Melanocyte of skin (primary cell): Measurements from ENCODE around the gene TDRD6. TPM values are rescaled to one million over a fixed set of nuclear protein-coding genes. Genes with fewer than 3 reads are reported as not detected.

Experiments
- total RNA-seq, 2 donors: library from RNA; depleted of rRNA; stranded (reverse); fragments of >200 nt; gene quantifications; 2 replicates each; pipeline ENCODE4 v1.2.3, GENCODE V29; 2012

TDRD6 gene, protein sequence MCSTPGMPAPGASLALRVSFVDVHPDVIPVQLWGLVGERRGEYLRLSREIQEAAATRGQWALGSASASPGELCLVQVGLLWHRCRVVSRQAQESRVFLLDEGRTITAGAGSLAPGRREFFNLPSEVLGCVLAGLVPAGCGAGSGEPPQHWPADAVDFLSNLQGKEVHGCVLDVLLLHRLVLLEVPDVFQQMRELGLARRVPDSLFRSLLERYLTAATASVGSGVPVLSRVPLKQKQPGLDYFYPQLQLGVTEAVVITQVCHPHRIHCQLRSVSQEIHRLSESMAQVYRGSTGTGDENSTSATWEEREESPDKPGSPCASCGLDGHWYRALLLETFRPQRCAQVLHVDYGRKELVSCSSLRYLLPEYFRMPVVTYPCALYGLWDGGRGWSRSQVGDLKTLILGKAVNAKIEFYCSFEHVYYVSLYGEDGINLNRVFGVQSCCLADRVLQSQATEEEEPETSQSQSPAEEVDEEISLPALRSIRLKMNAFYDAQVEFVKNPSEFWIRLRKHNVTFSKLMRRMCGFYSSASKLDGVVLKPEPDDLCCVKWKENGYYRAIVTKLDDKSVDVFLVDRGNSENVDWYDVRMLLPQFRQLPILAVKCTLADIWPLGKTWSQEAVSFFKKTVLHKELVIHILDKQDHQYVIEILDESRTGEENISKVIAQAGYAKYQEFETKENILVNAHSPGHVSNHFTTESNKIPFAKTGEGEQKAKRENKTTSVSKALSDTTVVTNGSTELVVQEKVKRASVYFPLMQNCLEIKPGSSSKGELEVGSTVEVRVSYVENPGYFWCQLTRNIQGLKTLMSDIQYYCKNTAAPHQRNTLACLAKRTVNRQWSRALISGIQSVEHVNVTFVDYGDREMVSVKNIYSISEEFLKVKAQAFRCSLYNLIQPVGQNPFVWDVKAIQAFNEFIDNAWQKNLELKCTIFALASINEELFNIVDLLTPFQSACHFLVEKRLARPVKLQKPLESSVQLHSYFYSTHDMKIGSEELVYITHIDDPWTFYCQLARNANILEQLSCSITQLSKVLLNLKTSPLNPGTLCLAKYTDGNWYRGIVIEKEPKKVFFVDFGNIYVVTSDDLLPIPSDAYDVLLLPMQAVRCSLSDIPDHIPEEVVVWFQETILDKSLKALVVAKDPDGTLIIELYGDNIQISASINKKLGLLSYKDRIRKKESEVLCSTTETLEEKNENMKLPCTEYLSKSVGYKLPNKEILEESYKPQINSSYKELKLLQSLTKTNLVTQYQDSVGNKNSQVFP (N-terminal part only)
- total RNA-seq = under 1 TPM; under 0.01 to 0.34 TPM

DNA sequence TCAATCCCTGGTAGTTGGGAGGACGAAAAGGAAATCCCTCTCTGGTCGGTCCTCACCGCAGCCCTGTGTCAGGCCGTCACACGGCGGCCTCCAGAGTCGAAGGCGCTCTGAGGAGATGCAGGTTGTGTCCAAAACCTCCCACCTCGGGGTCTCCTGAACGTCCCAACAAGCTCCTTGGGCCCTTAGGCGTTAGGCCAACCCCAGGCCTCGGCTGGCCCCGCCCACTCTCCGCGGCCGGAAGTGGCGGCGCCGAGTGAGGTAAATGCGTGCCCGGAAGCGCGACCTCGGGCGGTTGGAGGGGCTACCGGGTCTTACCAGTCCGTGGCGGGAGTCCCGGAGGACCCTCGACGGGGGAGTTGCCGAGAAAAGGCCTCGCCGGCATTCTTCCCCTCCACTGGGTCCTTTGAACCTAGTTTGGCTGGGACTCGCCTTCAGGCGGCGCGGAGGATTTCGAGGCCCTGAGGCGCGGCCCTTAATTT lies at the start of gene TDRD6:
Gene TDRD6 (plus strand): TSS at position 267 of the 479 bp plus-strand sequence. CDS start 244 bp downstream, outside the sequence.

DNA sequence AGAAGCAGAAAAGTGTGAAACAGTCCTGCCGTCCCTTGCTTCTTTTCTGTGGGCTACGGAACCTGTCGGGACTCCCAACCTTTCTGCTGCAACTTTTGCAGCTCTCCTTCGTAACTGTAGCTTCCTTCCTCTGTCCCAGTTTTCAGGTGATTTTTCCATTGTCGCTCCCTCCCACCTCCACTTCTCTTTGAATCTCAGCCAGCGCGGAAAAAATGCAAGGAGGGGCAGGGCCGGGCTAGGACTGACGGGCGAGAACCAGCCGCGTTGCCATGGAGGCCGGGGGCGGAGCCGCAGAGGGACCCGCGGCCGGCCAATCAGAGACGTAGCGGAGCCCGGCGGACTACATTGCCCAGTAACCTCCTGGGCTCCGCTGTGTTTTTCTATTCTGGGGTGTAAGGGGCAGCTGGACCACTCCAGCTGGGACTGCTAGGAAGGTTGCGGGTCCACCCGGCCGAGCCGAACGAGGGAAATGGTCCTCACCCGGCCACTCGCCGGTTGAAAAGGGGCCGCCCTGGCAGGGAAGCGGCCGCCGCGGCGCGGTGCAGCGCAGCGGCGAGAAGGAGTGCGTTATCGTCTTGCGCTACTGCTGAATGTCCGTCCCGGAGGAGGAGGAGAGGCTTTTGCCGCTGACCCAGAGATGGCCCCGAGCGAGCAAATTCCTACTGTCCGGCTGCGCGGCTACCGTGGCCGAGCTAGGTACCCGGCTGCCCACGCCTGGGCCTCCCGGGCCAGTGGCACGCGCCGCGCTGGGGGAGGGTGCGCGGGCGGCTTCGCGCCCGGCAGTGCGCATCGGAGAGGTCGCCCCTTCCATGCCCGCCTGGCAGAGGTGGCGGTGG lies 34.9 kb upstream of the TDRD6 start, which contains the start of the genes CYP39A1 and SLC25A27:
Gene CYP39A1 (minus strand): TSS at position 216 of the 836 bp plus-strand sequence. CDS start 236 bp downstream, outside the sequence.
Gene SLC25A27 (plus strand): TSS at position 373 of the 836 bp plus-strand sequence. CDS start 218 bp downstream, at position 591.

DNA sequence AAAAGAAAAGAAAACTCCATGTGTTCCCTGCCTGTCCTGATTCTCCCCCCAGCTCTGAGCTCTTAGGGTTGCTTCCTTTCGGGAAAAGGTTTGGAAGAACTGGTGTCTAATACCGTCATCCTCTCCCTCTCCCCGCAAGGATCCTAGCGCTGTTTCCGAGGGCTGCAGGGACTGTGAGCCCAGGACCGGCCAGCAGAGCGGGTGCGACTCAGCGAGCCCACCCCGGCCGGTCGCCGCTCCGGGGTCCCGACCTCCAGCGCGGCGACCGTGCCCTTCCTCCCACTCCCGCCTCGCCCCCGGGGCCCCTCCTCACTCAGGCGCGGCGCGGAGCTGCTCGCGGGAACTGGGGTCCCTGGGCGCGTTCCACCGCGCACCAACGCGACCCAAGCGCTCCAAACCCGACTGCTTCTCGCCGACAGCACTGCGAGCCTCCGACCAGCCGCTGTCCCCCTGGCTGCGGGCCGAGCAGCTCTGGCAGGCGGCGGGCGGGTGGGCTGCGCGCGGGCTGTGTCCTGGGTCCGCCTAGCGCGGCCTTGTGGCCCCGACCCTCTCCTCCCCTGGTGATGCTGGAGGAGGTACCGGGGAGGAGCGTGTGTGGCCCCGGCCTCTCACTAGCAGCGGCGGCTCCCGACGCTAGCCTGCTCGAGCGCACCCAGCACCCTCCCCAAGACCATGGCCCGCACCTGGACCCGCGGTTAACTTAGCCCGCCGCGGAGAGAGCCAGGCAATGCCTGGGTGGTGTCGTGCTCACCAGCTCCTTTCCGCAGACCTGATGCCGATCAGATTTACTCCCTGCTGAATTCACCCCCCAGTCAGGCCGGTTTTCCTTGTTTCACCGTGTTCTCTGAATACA lies 47.4 kb downstream of the TDRD6 start, which contains the start of gene PLA2G7:
Gene PLA2G7 (minus strand): TSS at position 509 of the 853 bp plus-strand sequence. CDS start 12,484 bp downstream, outside the sequence.

DNA sequence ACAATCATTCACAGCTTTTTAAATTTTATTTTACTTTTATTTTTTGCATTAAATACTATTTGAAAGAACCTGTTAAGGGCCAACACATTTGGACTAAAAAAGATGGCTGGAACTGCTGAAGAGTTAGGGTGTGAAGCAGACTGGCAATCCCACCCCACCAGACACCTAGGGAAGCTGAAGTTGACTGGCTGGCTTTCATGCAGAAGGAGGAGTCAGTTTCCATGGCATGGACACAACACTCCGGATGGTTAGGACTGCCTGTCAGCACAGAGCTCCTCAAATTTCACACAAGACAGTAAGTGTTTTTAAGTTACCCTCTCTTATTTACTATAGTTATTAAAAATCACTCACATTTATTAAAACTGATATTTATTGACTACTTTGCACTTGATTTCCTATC lies 59.0 kb downstream of the TDRD6 start, which contains the start of gene ANKRD66:
Gene ANKRD66 (plus strand): TSS at position 238 of the 400 bp plus-strand sequence. CDS start 5,016 bp downstream, outside the sequence.

Other genes with a start within 250 kb of the TDRD6 start
- under 1 TPM in 1 of 2 donors, not detected in 1; 0.33 TPM for gene RCAN2, start 196.4 kb upstream of the TDRD6 start, total RNA-seq
- gene CYP39A1, start 35.1 kb upstream of the TDRD6 start, total RNA-seq = 1 to 10 TPM; 3.4 to 7.0 TPM
- gene SLC25A27, start 34.9 kb upstream of the TDRD6 start, total RNA-seq = 10 to 100 TPM in 1 of 2 donors, 1 to 10 TPM in 1; 3.0 to 11.7 TPM
- under 1 TPM in 1 of 2 donors, not detected in 1; under 0.01 TPM for gene PLA2G7, start 47.5 kb downstream of the TDRD6 start, total RNA-seq
- gene ANKRD66, start 59.0 kb downstream of the TDRD6 start, total RNA-seq = not detected
- not detected for gene MEP1A, start 105.5 kb downstream of the TDRD6 start, total RNA-seq
- under 1 TPM in 1 of 2 donors, not detected in 1; 0.34 TPM for gene ADGRF5, start 234.1 kb downstream of the TDRD6 start, total RNA-seq